Parietal lobe (tissue), 1 donor: ENCODE measurements around the gene GPATCH3. TPM values are rescaled to one million over a fixed set of nuclear protein-coding genes. Genes with fewer than 3 reads are reported as not detected.

Experiments
- total RNA-seq: library from RNA; depleted of rRNA; stranded (reverse); fragments of >200 nt; gene quantifications from one replicate; pipeline ENCODE4 v1.2.3, GENCODE V29; 2014

GPATCH3 gene
- total RNA-seq: 12.5 TPM

GRCh38 chr1:26900001-26900814 lies at the start of gene GPATCH3:
TSS of gene GPATCH3 (minus strand) at chr1:26900467. CDS start at chr1:26900442, 25 bp downstream.

GRCh38 chr1:26921540-26922430 lies 21.5 kb upstream of the GPATCH3 start, which contains the start of gene NUDC:
TSS of gene NUDC (plus strand) at chr1:26921743. CDS start at chr1:26921849, 106 bp downstream.

GRCh38 chr1:26913754-26914619 lies 13.7 kb upstream of the GPATCH3 start, which contains the start of gene NR0B2:
TSS of gene NR0B2 (minus strand) at chr1:26913975. CDS start at chr1:26913940, 35 bp downstream.

GRCh38 chr1:26889551-26890466 lies 10.5 kb downstream of the GPATCH3 start, which contains the start of gene GPN2:
TSS of gene GPN2 (minus strand) at chr1:26890283. CDS start at chr1:26890096, 187 bp downstream.

GRCh38 chr1:26862781-26863684 lies 37.2 kb downstream of the GPATCH3 start, which contains the start of gene SFN:
TSS of gene SFN (plus strand) at chr1:26863149. CDS start at chr1:26863213, 64 bp downstream.

Other genes with a start within 250 kb of the GPATCH3 start
- 83.9 TPM for gene ARID1A, start 204.5 kb downstream of the GPATCH3 start, total RNA-seq
- 5.3 TPM for gene PIGV, start 112.5 kb downstream of the GPATCH3 start, total RNA-seq
- 15.7 TPM for gene ZDHHC18, start 73.8 kb downstream of the GPATCH3 start, total RNA-seq
- 0.63 TPM for gene SFN, start 37.3 kb downstream of the GPATCH3 start, total RNA-seq
- gene GPN2, start 10.2 kb downstream of the GPATCH3 start, total RNA-seq: 14.7 TPM
- gene NR0B2, start 13.5 kb upstream of the GPATCH3 start, total RNA-seq: not detected
- 21.6 TPM for gene NUDC, start 21.3 kb upstream of the GPATCH3 start, total RNA-seq
- not detected for gene KDF1, start 60.0 kb upstream of the GPATCH3 start, total RNA-seq
- 11.9 TPM for gene TRNP1, start 93.2 kb upstream of the GPATCH3 start, total RNA-seq
- gene TENT5B, start 112.4 kb upstream of the GPATCH3 start, total RNA-seq: not detected